ENCODE results near the gene ZNF888. TPM values are rescaled to one million over a fixed set of nuclear protein-coding genes. Genes with fewer than 3 reads are reported as not detected.

Gene ZNF888
- total and polyA plus RNA-seq, 9 of the 15 experiments (the other 6 are each of a cell fraction or from before 2014, with no cell fraction given), result 1.6 to 13.3 (median 9.9) TPM

- TF ChIP-seq PRDM10 (IDR thresholded peaks at IDR 0.05; ENCODE audit: partially characterized antibody), result peak; percentile 2
- 0 out of 2 replicates have a peak, but pooled peaks have one; percentile 12 for TF ChIP-seq PHB (CRISPR knock-in tag; IDR thresholded peaks at IDR 0.05)
- TF ChIP-seq SP1 (CRISPR knock-in tag; IDR thresholded peaks at IDR 0.05), result no peak; the same call in 1 of the 2 replicates
- TF ChIP-seq ZBTB40 (IDR thresholded peaks at IDR 0.05), result 0 out of 2 replicates have a peak, but pooled peaks have one; percentile 26
- TF ChIP-seq ZBTB40 (CRISPR knock-in tag; IDR thresholded peaks at IDR 0.05), result no peak
- peak; percentile 61 for TF ChIP-seq ARID4B (CRISPR knock-in tag; IDR thresholded peaks at IDR 0.05)
- TF ChIP-seq NR2C1 (IDR thresholded peaks at IDR 0.05), result no peak
- 0 out of 2 replicates have a peak, but pooled peaks have one; percentile 10 for TF ChIP-seq NR2C1 (tag; IDR thresholded peaks at IDR 0.05)
- peak; percentile 12; the same call in 1 of the 2 replicates for TF ChIP-seq STAT5A (IDR thresholded peaks at IDR 0.05; ENCODE audit: borderline replicate concordance, low read length)
Measured at GRCh38 chr19:52922841-52923777, at the start of gene ZNF888 (continued).
